ENCODE data around the gene PSMB3.

The PSMB3 gene

GRCh38 chr17:38705803-38706504 is 46.6 kb upstream of the PSMB3 start:
- peak overlapping the region; percentile 87 for H3K4me3 ChIP-seq (ENCODE audit: low read depth, low read length)
- H3K4me1 ChIP-seq, result peaks cover 12% of the 10 kb centered on the region
- peak; percentile 63 for DNase-seq
- no peaks in the 10 kb centered on the region for H3K27me3 ChIP-seq
- H3K36me3 ChIP-seq, result peaks cover 20% of the 10 kb centered on the region
- no peak for TF ChIP-seq CTCF (IDR thresholded peaks at IDR 0.05; ENCODE audit: low read depth, low read length)
- H3K9me3 ChIP-seq, result no peaks in the 10 kb centered on the region; the same call in 1 of the 2 replicates

GRCh38 chr17:38706505-38707216 is 45.9 kb upstream of the PSMB3 start:
- TF ChIP-seq CTCF (IDR thresholded peaks at IDR 0.05; ENCODE audit: low read depth, low read length), result no peak
- H3K4me3 ChIP-seq (ENCODE audit: low read depth, low read length), result peak overlapping the region; percentile 87
- H3K36me3 ChIP-seq, result peaks cover 24% of the 10 kb centered on the region
- H3K4me1 ChIP-seq, result peaks cover 9% of the 10 kb centered on the region
- no peaks in the 10 kb centered on the region for H3K27me3 ChIP-seq
- DNase-seq, result no peak
- H3K9me3 ChIP-seq, result no peaks in the 10 kb centered on the region; the same call in 1 of the 2 replicates

- Histone ChIP-seq H3K27me3 (no peaks in the 10 kb centered on the region), H3K4me1 (peaks cover 9% of the 10 kb centered on the region), H3K36me3 (peaks cover 36% of the 10 kb centered on the region), H3K4me3 (ENCODE audit: low read depth, low read length) (no peak overlapping the region), H3K9me3 (no peaks in the 10 kb centered on the region; the same call in 1 of the 2 replicates)
- no peak for TF ChIP-seq CTCF (IDR thresholded peaks at IDR 0.05; ENCODE audit: low read depth, low read length)
- no peak for DNase-seq
These were observed 44.7 kb upstream of the PSMB3 start for GRCh38 chr17:38707678-38708351.

- H3K4me3 ChIP-seq (ENCODE audit: low read depth, low read length), result no peak overlapping the region
- H3K36me3 ChIP-seq, result peaks cover 45% of the 10 kb centered on the region
- no peaks in the 10 kb centered on the region; the same call in 1 of the 2 replicates for H3K9me3 ChIP-seq
- no peak for TF ChIP-seq CTCF (IDR thresholded peaks at IDR 0.05; ENCODE audit: low read depth, low read length)
- H3K4me1 ChIP-seq, result peaks cover under 1% of the 10 kb centered on the region; the same call in 1 of the 2 replicates
- no peaks in the 10 kb centered on the region for H3K27me3 ChIP-seq
- DNase-seq, result no peak
These were observed 43.3 kb upstream of the PSMB3 start for GRCh38 chr17:38709104-38709820.

- Histone ChIP-seq H3K36me3 (peaks cover 45% of the 10 kb centered on the region), H3K27me3 (no peaks in the 10 kb centered on the region), H3K4me3 (ENCODE audit: low read depth, low read length) (no peak overlapping the region), H3K4me1 (no peaks in the 10 kb centered on the region), H3K9me3 (no peaks in the 10 kb centered on the region)
- DNase-seq, result no peak
- TF ChIP-seq CTCF (IDR thresholded peaks at IDR 0.05; ENCODE audit: low read depth, low read length), result no peak
These were observed 42.5 kb upstream of the PSMB3 start for GRCh38 chr17:38709864-38710603.
